GM12878 (cell line): Measurements from ENCODE around the gene ZNF544.

Experiments used
- ASH2L ChIP-seq: fragments of 300-600, 200-600 bp; sonication (generic); IDR thresholded peaks from 2 replicates; pipeline ENCODE4 v1.6.1; 2017; ENCODE audit warnings: low read depth, mild to moderate bottlenecking, borderline replicate concordance
- ATF2 ChIP-seq: IDR thresholded peaks from 2 replicates; pipeline ENCODE4 v1.6.1; 2012; ENCODE audit warnings: low read length, inconsistent platforms
- CTCF ChIP-seq, 3 experiments: IDR thresholded peaks in 2 of 3; conservative IDR thresholded peaks in 1 of 3; 2 replicates each; pipeline ENCODE4 v1.5.1; 2011; ENCODE audit warnings: low read depth in 3 of 3, low read length in 3 of 3, mild to moderate bottlenecking in 3 of 3, control low read depth in 2 of 3, moderate library complexity in 2 of 3, inconsistent platforms in 1 of 3, mixed read lengths in 1 of 3; ENCODE audit not compliant: control insufficient read depth in 2 of 3, insufficient read depth in 1 of 3; ENCODE audit errors: extremely low read depth in 1 of 3
- ELK1 ChIP-seq: IDR thresholded peaks from 2 replicates; pipeline ENCODE4 v1.6.1; 2012; ENCODE audit warnings: low read depth, low read length, improper control_type of control experiment
- EZH2 ChIP-seq: IDR thresholded peaks from 2 replicates; pipeline ENCODE4 v1.6.1; 2012; ENCODE audit warnings: low read depth, mild to moderate bottlenecking, control low read depth, inconsistent platforms, low read length, borderline replicate concordance; ENCODE audit not compliant: control insufficient read depth
- NR2C1 ChIP-seq: fragments of 450-650 bp; IDR thresholded peaks from 2 replicates; pipeline ENCODE4 v1.6.1; 2017; ENCODE audit warnings: antibody characterized with exemption, mild to moderate bottlenecking, moderate library complexity
- REST ChIP-seq: IDR thresholded peaks from 2 replicates; pipeline ENCODE4 v1.6.1; 2012; ENCODE audit warnings: mild to moderate bottlenecking, low read depth, low read length
- ZNF384 ChIP-seq: IDR thresholded peaks from 2 replicates; pipeline ENCODE4 v1.6.1; 2012; ENCODE audit warnings: low read depth, mild to moderate bottlenecking, low read length, improper control_type of control experiment, borderline replicate concordance

- TF ChIP-seq REST (no peak), ZNF384 (no peak), CTCF (IDR thresholded peaks at IDR 0.05 in 2 of 3, conservative IDR thresholded peaks at IDR 0.05 in 1 of 3; ENCODE audit: control insufficient read depth in 2 of 3, extremely low read depth in 1 of 3, insufficient read depth in 1 of 3, low read depth in 3 of 3, low read length in 3 of 3) (no peak), EZH2 (no peak), NR2C1 (no peak), ASH2L (no peak), ATF2 (no peak), ELK1 (no peak)
Measured at GRCh38 chr19:58183817-58184215, 44.9 kb upstream of the ZNF544 start.
